Measurements from ENCODE around the gene GNB3.
"Not testable (repeated sequence)": the region's sequence is repeated elsewhere in the genome, so short reads cannot be mapped to it uniquely, and the experiment has no call there.

Gene GNB3

GRCh38 chr12:6858799-6859198 is 18.1 kb downstream of the GNB3 start:
- no peak for DNase-seq (ENCODE audit: low read depth in 2 of 2, low spot score in 1 of 2)

- DNase-seq (ENCODE audit: low read depth in 2 of 2, low spot score in 1 of 2), result no peak
Observed at GRCh38 chr12:6860116-6860515, 19.4 kb downstream of the GNB3 start.

- DNase-seq (ENCODE audit: low read depth in 2 of 2, low spot score in 1 of 2), result no peak
Observed at GRCh38 chr12:6860942-6861341, 20.2 kb downstream of the GNB3 start.

DNA sequence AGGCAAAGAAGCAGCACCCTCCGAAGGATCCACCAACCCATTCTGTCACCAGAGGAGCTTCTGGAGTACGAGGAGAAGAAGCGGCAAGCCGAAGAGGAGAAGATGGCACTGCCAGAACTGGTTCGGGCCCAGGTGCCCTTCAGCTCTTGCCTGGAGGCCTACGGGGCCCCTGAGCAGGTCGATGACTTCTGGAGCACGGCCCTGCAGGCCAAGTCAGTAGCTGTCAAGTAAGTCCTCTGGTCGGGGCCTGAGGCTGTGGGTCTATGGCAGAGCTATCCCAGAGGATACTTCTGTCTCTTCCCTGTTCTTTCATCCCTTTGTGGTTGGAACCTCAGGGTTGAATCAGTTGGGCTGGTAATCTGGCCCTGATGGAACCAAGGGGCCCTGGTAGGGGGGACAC is 20.7 kb downstream of the GNB3 start:
- DNase-seq (ENCODE audit: low read depth in 2 of 2, low spot score in 1 of 2), result no peak

- no peak for DNase-seq (ENCODE audit: low read depth in 2 of 2, low spot score in 1 of 2)
Observed at GRCh38 chr12:6863033-6863432, 22.3 kb downstream of the GNB3 start.

DNA sequence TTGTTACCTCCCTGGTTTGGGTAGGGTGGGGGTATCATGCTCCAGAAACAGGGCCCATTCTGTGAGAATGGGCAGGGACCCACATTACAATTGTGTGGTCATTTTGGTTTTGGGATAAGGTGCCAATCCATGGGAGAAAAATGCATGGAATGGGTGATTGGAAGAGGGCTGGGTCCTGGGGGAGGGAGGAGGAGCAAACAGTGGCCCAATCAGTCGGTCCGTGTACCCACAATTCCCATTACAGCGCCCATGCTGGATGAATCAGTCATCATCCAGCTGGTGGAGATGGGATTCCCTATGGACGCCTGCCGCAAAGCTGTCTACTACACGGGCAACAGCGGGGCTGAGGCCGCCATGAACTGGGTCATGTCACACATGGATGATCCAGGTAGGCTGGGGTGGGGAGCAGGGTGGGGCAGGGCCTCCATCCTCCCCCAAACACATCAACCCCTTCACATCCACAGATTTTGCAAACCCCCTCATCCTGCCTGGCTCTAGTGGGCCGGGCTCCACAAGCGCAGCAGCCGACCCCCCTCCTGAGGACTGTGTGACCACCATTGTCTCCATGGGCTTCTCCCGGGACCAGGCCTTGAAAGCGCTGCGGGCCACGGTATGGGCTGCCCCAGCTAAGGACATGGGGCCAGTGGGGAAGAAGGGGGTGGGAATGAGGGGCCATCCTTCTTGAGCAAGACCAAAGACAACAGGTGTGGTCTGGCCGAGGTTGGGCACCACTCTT is 23.0 kb downstream of the GNB3 start:
- DNase-seq (ENCODE audit: low read depth in 2 of 2, low spot score in 1 of 2), result no peak

DNA sequence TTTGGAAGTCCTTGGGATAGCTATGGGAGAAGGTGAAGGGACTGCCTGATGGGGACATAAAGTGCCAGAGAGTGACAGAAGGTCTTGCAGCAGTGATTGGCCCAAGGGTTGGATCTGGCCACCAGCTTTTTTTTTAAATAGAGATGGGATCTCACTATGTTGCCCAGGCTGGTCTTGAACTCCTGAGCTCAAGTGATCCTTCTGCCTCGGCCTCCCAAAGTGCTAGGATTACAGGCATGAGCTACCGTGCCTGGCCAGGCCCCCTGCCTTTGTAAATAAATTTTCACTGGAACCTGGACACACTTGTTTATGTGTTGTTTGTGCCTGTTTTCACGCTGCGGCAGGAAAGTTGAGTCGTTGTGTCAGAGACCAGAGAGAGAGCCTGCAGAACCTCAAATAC is 24.6 kb downstream of the GNB3 start:
- DNase-seq (ENCODE audit: low read depth in 2 of 2, low spot score in 1 of 2), result not testable (repeated sequence)

DNA sequence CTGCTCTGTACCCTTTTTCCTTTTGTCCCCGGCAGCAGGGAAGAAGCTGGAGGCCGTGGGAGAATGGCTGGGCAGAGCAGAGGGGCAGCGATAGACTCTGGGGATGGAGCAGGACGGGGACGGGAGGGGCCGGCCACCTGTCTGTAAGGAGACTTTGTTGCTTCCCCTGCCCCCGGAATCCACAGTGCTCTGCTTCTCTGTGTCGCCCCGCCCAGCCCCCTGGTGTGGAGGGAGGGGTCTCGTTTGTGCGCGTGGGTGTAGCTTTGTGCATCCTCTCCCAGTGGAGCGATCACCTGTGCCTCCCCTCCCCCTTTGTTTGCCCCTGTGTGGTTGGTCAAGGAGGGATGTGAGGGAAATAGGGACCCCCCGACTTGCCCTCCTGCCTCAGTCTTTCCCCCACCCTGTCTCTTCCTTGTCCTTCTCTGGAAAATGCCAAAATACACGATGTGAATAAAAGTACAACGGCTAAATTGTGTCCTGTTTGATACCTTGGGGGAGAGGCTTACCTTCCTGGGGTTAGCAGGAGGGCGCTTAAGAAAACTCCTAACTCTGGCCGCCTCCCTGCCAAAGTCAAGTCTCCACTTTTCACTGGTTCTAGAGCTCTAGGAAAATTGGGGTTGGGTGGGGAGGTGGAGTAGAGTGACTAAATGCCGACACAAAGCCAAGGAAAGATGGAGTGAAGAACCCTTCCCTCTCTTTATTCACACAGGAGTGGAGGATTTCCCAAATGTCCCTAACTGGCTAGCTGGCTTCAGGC is 25.6 kb downstream of the GNB3 start:
- DNase-seq (ENCODE audit: low read depth in 2 of 2, low spot score in 1 of 2), result no peak

DNA sequence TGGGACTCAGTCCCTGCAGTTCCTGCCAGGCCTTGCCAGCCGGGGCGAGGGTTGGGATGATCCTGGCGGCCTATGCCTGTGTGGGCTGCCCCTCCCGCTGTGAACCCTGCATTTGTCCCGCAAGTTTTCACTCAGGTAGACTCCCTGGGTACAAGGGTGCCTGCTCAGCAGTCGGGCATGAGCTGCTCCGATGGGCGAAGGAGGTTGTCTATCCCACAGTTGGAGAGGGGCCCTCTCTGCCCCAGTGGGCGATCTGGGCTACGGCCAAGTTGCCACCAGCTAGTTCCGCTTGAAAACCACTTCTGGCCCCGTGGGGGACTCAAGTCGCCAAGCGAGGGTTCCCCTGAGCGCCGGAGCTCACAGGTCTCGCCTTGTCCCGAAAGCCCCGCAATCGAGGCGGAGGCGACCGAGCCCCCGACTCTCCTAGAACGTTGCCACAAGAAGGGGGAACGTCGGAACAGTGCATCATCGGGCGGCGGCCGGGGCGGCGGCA is 26.2 kb downstream of the GNB3 start:
- DNase-seq (ENCODE audit: low read depth in 2 of 2, low spot score in 1 of 2), result no peak

- peak in 1 of 2 donors; percentile 59 for DNase-seq (ENCODE audit: low read depth in 2 of 2, low spot score in 1 of 2)
Observed at GRCh38 chr12:6867413-6868210, 26.9 kb downstream of the GNB3 start, which contains the start of gene TPI1. TPI1 (plus strand) TSS chr12:6867531; CDS start chr12:6867567, 36 bp downstream.

DNA sequence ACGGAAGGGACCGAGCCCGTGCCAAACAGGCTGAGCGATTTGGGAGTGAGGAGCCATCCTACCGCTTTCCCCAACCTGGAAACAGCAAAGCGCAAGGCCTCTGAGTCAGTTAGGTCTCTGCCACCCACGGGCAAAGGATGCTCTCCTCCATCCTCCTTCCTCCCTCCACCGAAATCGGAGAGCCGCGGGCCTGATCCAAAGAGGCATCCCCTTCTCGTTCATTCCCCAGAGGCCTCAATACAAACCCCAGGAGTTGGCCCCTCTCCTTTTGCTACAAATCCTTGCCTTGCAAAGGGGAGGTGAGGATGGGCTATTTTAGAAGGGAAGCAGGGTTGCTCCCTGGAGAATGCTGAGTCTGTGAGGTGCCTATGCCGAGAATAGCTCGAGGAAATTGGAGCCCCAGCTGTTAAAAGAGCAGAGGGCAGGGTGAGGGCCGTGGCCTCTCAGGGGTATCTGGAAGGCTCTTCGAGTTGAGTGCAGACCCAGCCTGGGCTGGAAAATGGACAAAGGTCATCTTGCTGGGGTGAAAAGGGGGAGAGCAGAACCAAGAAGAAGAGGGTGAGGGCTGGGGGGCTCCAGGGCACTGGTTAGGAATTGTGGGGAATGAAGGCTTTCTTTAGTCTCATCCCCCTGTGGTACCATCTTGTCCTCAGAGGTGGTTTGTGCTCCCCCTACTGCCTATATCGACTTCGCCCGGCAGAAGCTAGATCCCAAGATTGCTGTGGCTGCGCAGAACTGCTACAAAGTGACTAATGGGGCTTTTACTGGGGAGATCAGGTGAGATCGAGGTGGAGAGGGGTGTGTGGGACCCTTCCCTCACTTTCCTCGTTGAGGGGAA is 27.7 kb downstream of the GNB3 start:
- no peak for DNase-seq (ENCODE audit: low read depth in 2 of 2, low spot score in 1 of 2)

GRCh38 chr12:6869049-6870021 is 28.6 kb downstream of the GNB3 start:
- DNase-seq (ENCODE audit: low read depth in 2 of 2, low spot score in 1 of 2), result peak; percentile 69 to 80

- not testable (repeated sequence) for DNase-seq (ENCODE audit: low read depth in 2 of 2, low spot score in 1 of 2)
Observed at GRCh38 chr12:6870304-6870703, 29.6 kb downstream of the GNB3 start.

GRCh38 chr12:6871052-6871957 is 30.6 kb downstream of the GNB3 start:
- no peak for DNase-seq (ENCODE audit: low read depth in 2 of 2, low spot score in 1 of 2)

- peak; percentile 59 to 64 for DNase-seq (ENCODE audit: low read depth in 2 of 2, low spot score in 1 of 2)
Observed at GRCh38 chr12:6872073-6873048, 31.6 kb downstream of the GNB3 start.

DNA sequence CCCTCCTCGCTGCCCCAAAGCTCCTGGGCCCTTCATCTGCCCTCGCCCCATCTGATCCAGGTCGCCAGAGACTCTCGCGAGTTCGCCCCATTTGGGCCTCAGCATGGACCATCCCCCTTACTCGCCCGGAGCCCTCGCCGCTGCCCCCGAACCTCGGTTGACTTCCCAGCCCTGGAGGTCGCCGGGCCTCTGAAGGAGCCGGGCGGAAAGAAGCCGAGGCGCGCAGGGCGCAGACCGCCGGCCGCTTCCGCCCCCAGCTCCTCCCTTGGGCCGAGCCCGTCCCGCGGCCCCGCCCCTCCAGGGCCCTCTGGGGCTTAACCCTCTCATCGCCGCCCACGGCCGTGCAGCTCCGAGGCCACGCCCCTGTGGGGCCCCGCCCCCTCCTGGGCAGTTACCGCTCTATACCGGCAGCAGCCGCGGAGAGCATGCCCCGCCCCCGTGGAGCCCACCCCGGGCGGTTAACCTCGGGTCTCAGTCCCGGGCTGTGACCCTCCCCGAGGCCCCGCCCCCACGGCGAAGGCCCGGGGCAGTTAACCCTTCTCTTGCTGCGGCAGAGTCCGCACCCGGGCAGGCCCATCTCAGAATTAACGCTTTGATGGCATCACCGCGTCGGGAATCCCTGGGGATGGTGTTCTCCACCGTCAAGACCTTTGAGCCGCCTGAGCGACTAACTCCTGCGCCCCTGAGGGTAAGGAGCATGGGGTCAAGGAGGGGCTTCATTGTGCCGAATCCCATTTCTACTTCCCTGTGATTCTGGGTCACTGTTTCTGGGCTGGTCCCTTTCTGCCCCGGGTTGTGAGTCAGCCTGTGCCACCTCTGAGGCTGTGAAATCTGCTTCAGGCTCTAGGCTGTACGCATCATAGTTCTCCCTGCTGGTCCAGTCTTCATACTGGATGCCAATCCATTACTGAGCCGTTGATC is 32.6 kb downstream of the GNB3 start, which contains the start of gene SPSB2:
Gene SPSB2 (minus strand): TSS at position 210 of the 921 bp plus-strand sequence. CDS start 402 bp downstream, outside the sequence.
- peak; percentile 98 to 99 for DNase-seq (ENCODE audit: low read depth in 2 of 2, low spot score in 1 of 2)

Data from stimulated activated CD8-positive, alpha-beta memory T cell treated with anti-CD3 and anti-CD28 coated beads, Interleukin-4, amount 100 ng/mL, for 4 hours (primary cell).